Body of pancreas (tissue), 4 donors: ENCODE results near the gene SAA2. TPM values are rescaled to one million over a fixed set of nuclear protein-coding genes. Genes with fewer than 3 reads are reported as not detected.

Source experiments
- ATAC-seq: fragments of 150-250 bp; one replicate; pipeline ENCODE4 v1.9.1; 2016
- DNase-seq, 4 donors: peaks; one replicate each; pipeline ENCODE4 v3.0.0-alpha.2; 2019
- H3K27ac ChIP-seq, 4 donors: fragments of 200-600 bp; sonication (generic); 1 replicate in 3 of 4; 2 replicates in 1 of 4; pipeline versions ENCODE4 v1.5.1 to v1.6.1; 2016 to 2019; ENCODE audit warnings: mild to moderate bottlenecking in 1 of 4, mixed read lengths in 1 of 4, moderate library complexity in 1 of 4
- H3K27me3 ChIP-seq, 2 donors: fragments of 200-600 bp; sonication (generic); one replicate each; pipeline ENCODE4 v1.6.0; 2016; ENCODE audit warnings: mild to moderate bottlenecking in 1 of 2
- H3K36me3 ChIP-seq, 2 donors: fragments of 200-600 bp; sonication (generic); replicated peaks in 1 of 2; 2 replicates each; pipeline ENCODE4 v1.5.1; 2016; ENCODE audit warnings: low read depth in 2 of 2; ENCODE audit not compliant: insufficient read depth in 1 of 2
- H3K4me1 ChIP-seq: fragments of 200-600 bp; sonication (generic); one replicate; pipeline ENCODE4 v1.6.0; 2016
- H3K4me3 ChIP-seq, 2 donors: fragments of 200-600 bp; sonication (generic); 1 replicate in 1 of 2; 2 replicates in 1 of 2; pipeline ENCODE4 v1.5.1; 2016 to 2019
- H3K9me3 ChIP-seq, 3 donors: fragments of 200-600 bp; sonication (generic); 1 replicate in 2 of 3; 2 replicates in 1 of 3; pipeline ENCODE4 v1.5.1; 2016
- CTCF ChIP-seq, 7 experiments: fragments of 450-650 bp in 4 of 7; fragments of 200-600 bp in 3 of 7; sonication (generic) in 3 of 7; IDR thresholded peaks; one replicate each; pipeline ENCODE4 v1.5.1; 2016 to 2019; ENCODE audit warnings: antibody characterized with exemption in 7 of 7
- POLR2A ChIP-seq, 3 donors: fragments of 450-650 bp; IDR thresholded peaks; one replicate each; pipeline ENCODE4 v1.6.1; 2016; ENCODE audit warnings: antibody characterized with exemption in 3 of 3, mild to moderate bottlenecking in 2 of 3
- WGBS, 2 donors: methylation state at CpG; one replicate each; pipeline ENCODE4 v1.1.5; 2017; 5-methylcytosine and 5-hydroxymethylcytosine counted together
- intact Hi-C: fragments of 100-400 bp; cut with DNase I; formaldehyde crosslinking; loops from one replicate; pipeline ENCODE4 v1.15.1; 2023
- total RNA-seq, 2 donors: library from RNA; depleted of rRNA; stranded (reverse); fragments of >200 nt; gene quantifications; one replicate each; pipeline ENCODE4 v1.1.0, GENCODE V29; 2016

Gene SAA2
- total RNA-seq, result 10 to 100 TPM in 1 of 2 donors, 1 to 10 TPM in 1; 9.3 to 18.1 TPM

GRCh38 chr11:18248561-18248960 lies at the start of gene SAA2:
SAA2 (minus strand) TSS chr11:18248668; CDS start chr11:18248011, 657 bp downstream.
- no peaks in the 10 kb centered on the region for H3K4me1 ChIP-seq
- DNase-seq (no peak), ATAC-seq (no peak)
- no peaks in the 10 kb centered on the region for H3K36me3 ChIP-seq
- TF ChIP-seq CTCF (IDR thresholded peaks at IDR 0.05) (no peak), POLR2A (IDR thresholded peaks at IDR 0.05) (no peak)
- H3K9me3 ChIP-seq, result no peaks in the 10 kb centered on the region
- H3K4me3 ChIP-seq, result no peak within 1 kb of the TSS
- H3K27me3 ChIP-seq, result no peaks in the 10 kb centered on the region
- 34 to 75% methylated on average over 3 to 5 of the region's 5 CpGs for WGBS, 2 donors
- no peak within 1 kb of the TSS for H3K27ac ChIP-seq
- intact Hi-C loops, result no loop called here

- no peak overlapping the region for H3K4me3 ChIP-seq
- TF ChIP-seq POLR2A (IDR thresholded peaks at IDR 0.05) (no peak), CTCF (IDR thresholded peaks at IDR 0.05) (no peak)
- no peaks in the 10 kb centered on the region for H3K27me3 ChIP-seq
- H3K4me1 ChIP-seq, result no peaks in the 10 kb centered on the region
- ATAC-seq (no peak), DNase-seq (no peak)
- WGBS, 2 donors, result 93 to 96% methylated on average over 2 of the region's 2 CpGs
- H3K9me3 ChIP-seq, result no peaks in the 10 kb centered on the region
- H3K27ac ChIP-seq, result no peak overlapping the region
- intact Hi-C loops, result no loop called here
- H3K36me3 ChIP-seq, result peaks cover 0 to 33% of the 10 kb centered on the region in 2 donors
Measured at GRCh38 chr11:18295316-18295715, 46.8 kb upstream of the SAA2 start.

DNA sequence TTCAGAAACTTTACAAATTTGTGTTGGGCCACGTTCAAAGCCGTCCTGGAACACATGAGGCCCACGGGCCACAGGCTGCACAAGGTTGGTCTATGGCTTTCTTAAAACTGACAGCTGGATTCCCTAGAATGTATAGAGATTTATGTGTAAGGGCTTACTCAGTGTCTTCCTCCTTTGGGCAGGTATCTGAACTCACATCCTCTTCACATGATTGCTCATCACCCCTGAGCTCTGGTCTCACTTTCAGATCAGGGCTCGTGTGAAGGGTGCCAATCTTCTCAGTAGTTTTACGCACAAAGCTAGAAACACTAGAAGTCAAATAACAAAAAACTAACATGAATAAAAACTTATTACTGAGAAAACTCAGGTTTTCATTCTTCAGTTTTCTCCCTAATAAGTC lies 46.4 kb upstream of the SAA2 start:
- 86 to 92% methylated on average over 5 of the region's 5 CpGs for WGBS, 2 donors
- H3K36me3 ChIP-seq, result peaks cover 0 to 30% of the 10 kb centered on the region in 2 donors
- intact Hi-C loops, result no loop called here
- H3K9me3 ChIP-seq, result no peaks in the 10 kb centered on the region
- DNase-seq, result no peak
- H3K27ac ChIP-seq, result no peak overlapping the region
- ATAC-seq, result no peak
- H3K4me3 ChIP-seq, result no peak overlapping the region
- no peaks in the 10 kb centered on the region for H3K27me3 ChIP-seq
- TF ChIP-seq POLR2A (IDR thresholded peaks at IDR 0.05) (no peak), CTCF (IDR thresholded peaks at IDR 0.05) (no peak)
- no peaks in the 10 kb centered on the region for H3K4me1 ChIP-seq

- peaks cover 7 to 15% of the 10 kb centered on the region in 2 donors for H3K36me3 ChIP-seq
- WGBS, 2 donors, result 92 to 97% methylated on average over 4 of the region's 4 CpGs
- no peak for TF ChIP-seq POLR2A (IDR thresholded peaks at IDR 0.05)
- no peak for TF ChIP-seq CTCF (IDR thresholded peaks at IDR 0.05)
- no peak overlapping the region for H3K27ac ChIP-seq
- no peaks in the 10 kb centered on the region for H3K27me3 ChIP-seq
- no peaks in the 10 kb centered on the region for H3K9me3 ChIP-seq
- no peak for DNase-seq
- no peaks in the 10 kb centered on the region for H3K4me1 ChIP-seq
- no peak for ATAC-seq
- no peak overlapping the region for H3K4me3 ChIP-seq
- intact Hi-C loops, result no loop called here
Measured at GRCh38 chr11:18288911-18289310, 40.4 kb upstream of the SAA2 start.

GRCh38 chr11:18285841-18286240 lies 37.4 kb upstream of the SAA2 start:
- TF ChIP-seq POLR2A (IDR thresholded peaks at IDR 0.05), result no peak
- TF ChIP-seq CTCF (IDR thresholded peaks at IDR 0.05), result no peak
- no peaks in the 10 kb centered on the region for H3K4me1 ChIP-seq
- H3K36me3 ChIP-seq, result peaks cover 7 to 12% of the 10 kb centered on the region in 2 donors
- ATAC-seq (no peak), DNase-seq (no peak)
- no peaks in the 10 kb centered on the region for H3K27me3 ChIP-seq
- H3K27ac ChIP-seq, result no peak overlapping the region
- intact Hi-C loops, result no loop called here
- WGBS, 2 donors, result 83 to 100% methylated on average over 1 of the region's 1 CpG
- H3K9me3 ChIP-seq, result no peaks in the 10 kb centered on the region
- H3K4me3 ChIP-seq, result no peak overlapping the region
